Keratinocyte (primary cell): ENCODE results near the gene UPK1B.

Source experiments
- EZH2 ChIP-seq: IDR thresholded peaks from one replicate; pipeline ENCODE4 v1.6.1; 2012; ENCODE audit warnings: inconsistent platforms, mild to moderate bottlenecking, low read length, moderate library complexity
- TF ChIP-seq, protein P1 (sequence below), 3 experiments: IDR thresholded peaks in 1 of 3; conservative IDR thresholded peaks in 1 of 3; optimal IDR thresholded peaks in 1 of 3; 2 replicates in 2 of 3; 3 replicates in 1 of 3; pipeline versions ENCODE3 to v1.5.1; 2011; ENCODE audit warnings: low read length in 3 of 3, mild to moderate bottlenecking in 3 of 3, moderate library complexity in 2 of 3, control low read depth in 1 of 3, inconsistent platforms in 1 of 3; ENCODE audit not compliant: insufficient read depth in 2 of 3; ENCODE audit errors: extremely low read depth in 1 of 3

DNA sequence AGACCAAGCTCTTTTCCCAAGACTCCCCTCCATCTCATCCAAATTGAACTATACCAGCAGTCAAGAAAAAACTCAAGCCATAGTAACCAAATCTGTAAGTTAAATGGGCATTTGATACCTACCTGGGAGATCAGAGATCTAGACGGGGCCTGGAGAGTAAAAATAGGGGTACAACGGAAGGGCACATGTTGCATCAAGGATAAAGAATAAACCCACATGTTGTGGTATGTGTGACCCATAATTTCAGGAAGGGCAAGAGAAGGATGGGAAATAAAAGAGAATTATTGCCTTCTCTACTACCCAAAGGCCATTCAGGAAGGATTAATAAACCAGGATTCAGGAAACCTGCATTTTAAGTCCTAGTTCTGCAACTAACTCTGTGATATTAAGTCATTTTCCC is 25.9 kb upstream of the UPK1B start:
- TF ChIP-seq, protein P1, sequence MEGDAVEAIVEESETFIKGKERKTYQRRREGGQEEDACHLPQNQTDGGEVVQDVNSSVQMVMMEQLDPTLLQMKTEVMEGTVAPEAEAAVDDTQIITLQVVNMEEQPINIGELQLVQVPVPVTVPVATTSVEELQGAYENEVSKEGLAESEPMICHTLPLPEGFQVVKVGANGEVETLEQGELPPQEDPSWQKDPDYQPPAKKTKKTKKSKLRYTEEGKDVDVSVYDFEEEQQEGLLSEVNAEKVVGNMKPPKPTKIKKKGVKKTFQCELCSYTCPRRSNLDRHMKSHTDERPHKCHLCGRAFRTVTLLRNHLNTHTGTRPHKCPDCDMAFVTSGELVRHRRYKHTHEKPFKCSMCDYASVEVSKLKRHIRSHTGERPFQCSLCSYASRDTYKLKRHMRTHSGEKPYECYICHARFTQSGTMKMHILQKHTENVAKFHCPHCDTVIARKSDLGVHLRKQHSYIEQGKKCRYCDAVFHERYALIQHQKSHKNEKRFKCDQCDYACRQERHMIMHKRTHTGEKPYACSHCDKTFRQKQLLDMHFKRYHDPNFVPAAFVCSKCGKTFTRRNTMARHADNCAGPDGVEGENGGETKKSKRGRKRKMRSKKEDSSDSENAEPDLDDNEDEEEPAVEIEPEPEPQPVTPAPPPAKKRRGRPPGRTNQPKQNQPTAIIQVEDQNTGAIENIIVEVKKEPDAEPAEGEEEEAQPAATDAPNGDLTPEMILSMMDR (optimal IDR thresholded peaks at IDR 0.05 in 1 of 3, IDR thresholded peaks at IDR 0.05 in 1 of 3, conservative IDR thresholded peaks at IDR 0.05 in 1 of 3; ENCODE audit: extremely low read depth in 1 of 3, insufficient read depth in 2 of 3, low read length in 3 of 3) = no peak
- TF ChIP-seq EZH2 = no peak
